GM12878 (cell line): Measurements from ENCODE around the gene RGP1. TPM values are rescaled to one million over a fixed set of nuclear protein-coding genes. Genes with fewer than 3 reads are reported as not detected.

Experiments
- ATAC-seq: fragments of 200-7000 bp; cut with Tn5 transposase; 3 replicates; pipeline ENCODE4 v1.9.1; 2020; ENCODE audit warnings: mild to moderate bottlenecking, moderate library complexity
- BruUV-seq: library from RNA; stranded (reverse); fragments of 400-500 nt; replicated peaks from 2 replicates; lab custom pipeline; 2021; lab: Mats Ljungman, UMichigan
- CTCF ChIA-PET: fragments of 300-600 bp; sonication (Branson Sonifier 250); formaldehyde crosslinking; extraction: SDS; loops from one replicate; lab custom pipeline; 2021; ENCODE audit warnings: inconsistent platforms; lab: Yijun Ruan, JAX
- POLR2A ChIA-PET: fragments of 350-600 bp; formaldehyde crosslinking; extraction: SDS; loops from one replicate; lab custom pipeline; 2021; ENCODE audit warnings: inconsistent platforms; lab: Charles Lee
- RAD21 ChIA-PET: fragments of 300-600 bp; sonication (Branson Sonifier 250); formaldehyde crosslinking; loops from one replicate; lab custom pipeline; 2023; ENCODE audit warnings: antibody characterized with exemption; ENCODE audit not compliant: unreplicated experiment; lab: Charles Lee
- SMC1A ChIA-PET: fragments of 300-600 bp; sonication (Branson Sonifier 250); formaldehyde crosslinking; loops from one replicate; lab custom pipeline; 2023; ENCODE audit not compliant: unreplicated experiment, uncharacterized antibody; lab: Charles Lee
- DNase-seq: peaks from one replicate; pipeline ENCODE4 v3.0.0-alpha.2; 2011; ENCODE audit warnings: low read depth, low spot score
- FAIRE-seq: peaks from 3 replicates; lab custom pipeline; 2011; peaks lifted over from hg19 to GRCh38; lab: Jason Lieb, UNC
- H2AFZ ChIP-seq: 2 replicates; pipeline ENCODE4 v1.6.0; 2011; ENCODE audit warnings: low read depth, low read length, control low read depth; ENCODE audit not compliant: control insufficient read depth
- H3K27ac ChIP-seq: 2 replicates; pipeline ENCODE4 v1.5.1; 2011; ENCODE audit warnings: control low read depth; ENCODE audit not compliant: control insufficient read depth, insufficient read depth
- H3K27me3 ChIP-seq, 2 experiments: replicated peaks in 1 of 2; 2 replicates each; pipeline versions ENCODE4 v1.6.0 to v1.6.1; 2011; ENCODE audit warnings: low read length in 1 of 2; ENCODE audit not compliant: control insufficient read depth in 2 of 2, insufficient read depth in 2 of 2
- H3K36me3 ChIP-seq, 2 experiments: 2 replicates each; pipeline ENCODE4 v1.5.1; 2011; ENCODE audit warnings: low read length in 1 of 2; ENCODE audit not compliant: control insufficient read depth in 2 of 2, insufficient read depth in 2 of 2
- H3K4me1 ChIP-seq: 2 replicates; pipeline ENCODE4 v1.6.1; 2011; ENCODE audit warnings: mild to moderate bottlenecking, low read length, moderate library complexity, mixed read lengths; ENCODE audit not compliant: control insufficient read depth, insufficient read depth
- H3K4me2 ChIP-seq: 2 replicates; pipeline ENCODE4 v1.6.0; 2011; ENCODE audit warnings: control low read depth; ENCODE audit not compliant: control insufficient read depth, insufficient read depth
- H3K4me3 ChIP-seq: fragments of 200-600 bp; sonication (generic); 2 replicates; pipeline ENCODE4 v1.5.1; 2016
- H3K79me2 ChIP-seq: 2 replicates; pipeline ENCODE4 v1.6.0; 2011; ENCODE audit warnings: low read length; ENCODE audit not compliant: control insufficient read depth, insufficient read depth
- H3K9ac ChIP-seq: 2 replicates; pipeline ENCODE4 v1.8.0; 2011; ENCODE audit warnings: low read length, control low read depth, mixed read lengths; ENCODE audit not compliant: control insufficient read depth, insufficient read depth
- H3K9me3 ChIP-seq: replicated peaks from 3 replicates; pipeline ENCODE4 v1.5.1; 2011; ENCODE audit warnings: mild to moderate bottlenecking, low read length; ENCODE audit not compliant: control insufficient read depth, insufficient read depth
- H4K20me1 ChIP-seq: 2 replicates; pipeline ENCODE4 v1.6.0; 2011; ENCODE audit not compliant: control insufficient read depth, insufficient read depth
- HCFC1 ChIP-seq: fragments of 150-350 bp; IDR thresholded peaks from 2 replicates; pipeline ENCODE4 v1.6.1; 2014; ENCODE audit warnings: low read length
- RAD21 ChIP-seq: IDR thresholded peaks from 2 replicates; pipeline ENCODE4 v1.6.1; 2011; ENCODE audit warnings: mild to moderate bottlenecking, low read depth, low read length, moderate library complexity; ENCODE audit not compliant: insufficient read depth
- RCOR1 ChIP-seq: conservative IDR thresholded peaks from 2 replicates; pipeline ENCODE4 v1.6.1; 2012; ENCODE audit warnings: low read depth, low read length, improper control_type of control experiment
- STAT1 ChIP-seq: fragments of 450-650 bp; conservative IDR thresholded peaks from 2 replicates; pipeline ENCODE4 v1.6.1; 2014; ENCODE audit warnings: antibody characterized with exemption, mild to moderate bottlenecking
- ZNF217 ChIP-seq: fragments of 450-650 bp; IDR thresholded peaks from 2 replicates; pipeline ENCODE4 v1.6.1; 2017; ENCODE audit warnings: antibody characterized with exemption, mild to moderate bottlenecking
- ZNF274 ChIP-seq: IDR thresholded peaks from one replicate; pipeline ENCODE4 v1.8.0; 2011; ENCODE audit not compliant: insufficient read length, insufficient read depth
- WGBS: methylation state at CpG from one replicate; pipeline ENCODE4 v1.1.6; 2016; ENCODE audit warnings: low lambda C conversion rate; ENCODE audit not compliant: insufficient replicate concordance, insufficient coverage; ENCODE audit errors: missing lambda C conversion rate; 5-methylcytosine and 5-hydroxymethylcytosine counted together
- in situ Hi-C: fragments of 300-500 bp; cut with MboI; formaldehyde crosslinking; loops from 9 replicates; pipeline ENCODE4 v1.14.3; 2018; ENCODE audit warnings: mixed read lengths
- intact Hi-C: fragments of 100-400 bp; cut with micrococcal nuclease; formaldehyde crosslinking; loops from one replicate; pipeline ENCODE4 v1.14.2; 2022; ENCODE audit not compliant: unreplicated experiment
- polyA plus RNA-seq, 11 experiments: library from polyadenylated mRNA; depleted of rRNA in 4 of 11; unstranded in 6 of 11; stranded (reverse) in 5 of 11; fragments of >200 nt; fragmentation: Nextera tagmentation in 4 of 11; fragmentation: Illumina TruSeq in 1 of 11; extraction: Ambion mirVana in 4 of 11; extraction: Trizol in 1 of 11; gene quantifications; 1 replicate in 1 of 11; 2 replicates in 10 of 11; pipeline versions ENCODE4 v1.2.1 to v1.2.3, GENCODE V29; 2011 to 2016; ENCODE audit warnings: inconsistent platforms in 2 of 11, missing spikeins in 2 of 11, low read depth in 1 of 11
- total RNA-seq, 4 experiments: library from RNA; depleted of rRNA in 3 of 4; stranded (reverse); fragments of >200 nt in 3 of 4; fragmentation: Illumina TruSeq in 1 of 4; extraction: Trizol in 1 of 4; gene quantifications; 2 replicates each; pipeline versions ENCODE4 v1.2.1 to v1.2.3, GENCODE V29; 2013 to 2021
- TF ChIP-seq, protein P1 (sequence below): IDR thresholded peaks from 2 replicates; pipeline ENCODE4 v1.6.1; 2012; ENCODE audit warnings: low read depth, low read length, improper control_type of control experiment
- TF ChIP-seq, protein P2 (sequence below): fragments of 450-650 bp; IDR thresholded peaks from 2 replicates; pipeline ENCODE4 v1.6.1; 2016; ENCODE audit warnings: mild to moderate bottlenecking

Gene RGP1
- total and polyA plus RNA-seq, 10 of the 15 experiments (the other 5 are each of a cell fraction or from before 2014, with no cell fraction given), result 0.44 to 14.9 (median 7.4) TPM

- H3K4me1 ChIP-seq, result peaks cover 8% of the 10 kb centered on the region
- no peak overlapping the region for H2AFZ ChIP-seq
- no peak overlapping the region for H3K4me3 ChIP-seq
- WGBS, result 92% methylated on average over 14 of the region's 14 CpGs
- ChIA-PET CTCF (interaction anchor here (1.1 to 6.9 kb wide), 4 partner anchors 10 to 21 kb away, joined by 3 to 41 read pairs (median 10); partner anchors contain the start of genes CREB3 and TLN1), SMC1A (interaction anchor here (0.8 to 1.2 kb wide), 2 partner anchors 13 to 56 kb away, joined by 3 read pairs; no protein-coding TSS in a partner anchor), RAD21 (interaction anchor here (1.4 to 2.0 kb wide), 2 partner anchors 11 to 21 kb away, joined by 5 read pairs; no protein-coding TSS in a partner anchor), POLR2A (interaction anchor here (1.9 kb wide), 1 partner anchor 56 kb away, joined by 4 read pairs; no protein-coding TSS in a partner anchor)
- no peak for DNase-seq
- no peaks in the 10 kb centered on the region for H4K20me1 ChIP-seq
- no peak for ATAC-seq
- H3K4me2 ChIP-seq, result no peak overlapping the region
- TSS peak; percentile 13 for BruUV-seq
- no peak overlapping the region for H3K27ac ChIP-seq
- H3K36me3 ChIP-seq, result peaks cover 60 to 61% of the 10 kb centered on the region in 2 experiments
- H3K27me3 ChIP-seq, result no peaks in the 10 kb centered on the region
- H3K79me2 ChIP-seq, result no peaks in the 10 kb centered on the region
- FAIRE-seq, result no peak
- in situ Hi-C loops (no loop called here), intact Hi-C loops (no loop called here)
- H3K9ac ChIP-seq, result no peak overlapping the region
- no peaks in the 10 kb centered on the region for H3K9me3 ChIP-seq
- TF ChIP-seq STAT1 (no peak), ZNF217 (no peak), RCOR1 (no peak), RAD21 (no peak), HCFC1 (no peak), ZNF274 (no peak)
- TF ChIP-seq, protein P1, sequence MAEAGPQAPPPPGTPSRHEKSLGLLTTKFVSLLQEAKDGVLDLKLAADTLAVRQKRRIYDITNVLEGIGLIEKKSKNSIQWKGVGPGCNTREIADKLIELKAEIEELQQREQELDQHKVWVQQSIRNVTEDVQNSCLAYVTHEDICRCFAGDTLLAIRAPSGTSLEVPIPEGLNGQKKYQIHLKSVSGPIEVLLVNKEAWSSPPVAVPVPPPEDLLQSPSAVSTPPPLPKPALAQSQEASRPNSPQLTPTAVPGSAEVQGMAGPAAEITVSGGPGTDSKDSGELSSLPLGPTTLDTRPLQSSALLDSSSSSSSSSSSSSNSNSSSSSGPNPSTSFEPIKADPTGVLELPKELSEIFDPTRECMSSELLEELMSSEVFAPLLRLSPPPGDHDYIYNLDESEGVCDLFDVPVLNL, result no peak
- TF ChIP-seq, protein P2, sequence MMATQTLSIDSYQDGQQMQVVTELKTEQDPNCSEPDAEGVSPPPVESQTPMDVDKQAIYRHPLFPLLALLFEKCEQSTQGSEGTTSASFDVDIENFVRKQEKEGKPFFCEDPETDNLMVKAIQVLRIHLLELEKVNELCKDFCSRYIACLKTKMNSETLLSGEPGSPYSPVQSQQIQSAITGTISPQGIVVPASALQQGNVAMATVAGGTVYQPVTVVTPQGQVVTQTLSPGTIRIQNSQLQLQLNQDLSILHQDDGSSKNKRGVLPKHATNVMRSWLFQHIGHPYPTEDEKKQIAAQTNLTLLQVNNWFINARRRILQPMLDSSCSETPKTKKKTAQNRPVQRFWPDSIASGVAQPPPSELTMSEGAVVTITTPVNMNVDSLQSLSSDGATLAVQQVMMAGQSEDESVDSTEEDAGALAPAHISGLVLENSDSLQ, result no peak
Measured at GRCh38 chr9:35717132-35717870, 31.8 kb upstream of the RGP1 start.
